Stimulated activated CD4-positive, alpha-beta T cell treated with anti-CD3 and anti-CD28 coated beads, Interleukin-12 subunit alpha, Interleukin-12 subunit beta, amount 100 ng/mL, for 48 hours (primary cell): ENCODE results near the gene ZNF200.
"Not testable (repeated sequence)": the region's sequence is repeated elsewhere in the genome, so short reads cannot be mapped to it uniquely, and the experiment has no call there.

ENCODE experiments used
- DNase-seq, 3 donors: peaks; one replicate each; pipeline ENCODE4 v3.0.0-alpha.2; 2020; ENCODE audit warnings: low read depth in 2 of 3, low spot score in 1 of 3

The ZNF200 gene, protein sequence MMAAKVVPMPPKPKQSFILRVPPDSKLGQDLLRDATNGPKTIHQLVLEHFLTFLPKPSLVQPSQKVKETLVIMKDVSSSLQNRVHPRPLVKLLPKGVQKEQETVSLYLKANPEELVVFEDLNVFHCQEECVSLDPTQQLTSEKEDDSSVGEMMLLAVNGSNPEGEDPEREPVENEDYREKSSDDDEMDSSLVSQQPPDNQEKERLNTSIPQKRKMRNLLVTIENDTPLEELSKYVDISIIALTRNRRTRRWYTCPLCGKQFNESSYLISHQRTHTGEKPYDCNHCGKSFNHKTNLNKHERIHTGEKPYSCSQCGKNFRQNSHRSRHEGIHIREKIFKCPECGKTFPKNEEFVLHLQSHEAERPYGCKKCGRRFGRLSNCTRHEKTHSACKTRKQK

DNA sequence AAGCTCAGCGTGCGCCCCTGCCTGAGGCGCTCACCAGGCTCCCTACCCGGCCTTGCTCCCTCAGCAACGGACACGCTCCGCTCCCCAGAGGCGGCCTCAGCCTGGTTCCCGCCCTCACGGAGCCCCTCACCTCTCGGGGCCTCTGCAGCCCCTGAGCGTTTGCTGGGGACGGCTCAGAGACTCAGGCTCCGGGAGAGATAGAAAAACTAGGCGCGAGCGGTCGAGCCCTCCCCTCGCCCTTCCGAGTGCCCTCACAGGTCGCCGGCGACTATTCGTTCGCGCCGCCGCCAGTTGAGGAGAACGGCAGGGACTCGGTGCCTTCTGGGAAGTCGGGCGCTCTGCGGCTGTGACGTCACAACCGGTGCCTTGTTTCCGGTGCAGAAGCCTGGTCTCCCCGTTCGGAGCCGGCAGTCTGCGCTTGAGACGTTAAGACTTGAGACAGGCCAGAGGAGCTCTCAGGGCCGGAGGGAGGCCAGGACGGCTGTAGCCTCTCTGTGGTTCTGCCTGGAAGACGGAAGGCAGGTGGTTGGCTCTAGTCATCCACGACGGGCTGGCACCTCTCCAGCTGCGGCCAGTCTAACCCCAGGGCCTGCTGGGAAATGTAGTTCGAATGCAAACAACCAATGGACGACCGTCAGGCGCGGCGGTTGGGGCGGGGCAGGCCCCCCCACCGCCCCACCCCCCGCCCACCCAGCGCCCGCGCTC is at the start of gene ZNF200:
Gene ZNF200, minus strand, starts transcription at position 302 of the 705 bp plus-strand sequence. CDS start 1,403 bp downstream, outside the sequence.
- peak; percentile 90 to 94 (median 90) for DNase-seq

DNA sequence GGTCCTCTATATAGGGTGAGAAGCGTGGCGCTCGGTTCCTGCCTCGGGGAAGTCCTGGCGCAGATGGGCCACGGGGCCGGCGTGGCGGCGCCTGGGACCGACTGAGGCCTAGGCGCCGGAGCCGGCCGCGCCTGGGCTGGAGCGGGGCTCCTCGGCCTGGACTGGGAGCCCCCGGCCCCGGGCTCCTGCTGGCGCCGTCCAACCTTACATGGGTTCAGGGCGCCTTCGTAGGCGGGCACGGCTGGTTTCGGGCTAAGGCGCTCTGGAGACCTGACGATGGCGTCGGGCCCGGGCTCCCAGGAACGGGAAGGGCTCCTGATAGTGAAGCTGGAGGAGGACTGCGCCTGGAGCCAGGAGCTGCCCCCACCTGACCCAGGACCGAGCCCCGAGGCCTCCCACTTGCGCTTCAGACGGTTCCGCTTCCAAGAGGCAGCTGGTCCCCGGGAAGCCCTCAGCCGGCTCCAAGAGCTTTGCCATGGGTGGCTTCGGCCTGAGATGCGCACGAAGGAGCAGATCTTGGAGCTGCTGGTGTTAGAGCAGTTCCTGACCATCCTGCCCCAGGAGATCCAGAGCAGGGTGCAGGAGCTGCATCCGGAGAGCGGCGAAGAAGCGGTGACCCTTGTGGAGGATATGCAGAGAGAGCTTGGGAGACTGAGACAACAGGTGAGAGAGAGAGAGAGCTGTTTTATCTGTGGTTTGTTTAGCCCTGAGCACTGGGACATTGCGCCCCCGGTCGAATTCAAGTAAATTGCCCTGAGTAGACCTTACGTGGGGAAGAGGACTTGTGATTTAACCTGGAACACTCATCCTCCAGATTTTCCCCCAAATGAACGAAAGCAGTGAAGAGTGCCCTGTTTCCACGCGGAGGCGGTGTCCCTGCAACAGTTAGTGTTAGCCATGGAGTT is 48.8 kb upstream of the ZNF200 start:
- no peak for DNase-seq

DNA sequence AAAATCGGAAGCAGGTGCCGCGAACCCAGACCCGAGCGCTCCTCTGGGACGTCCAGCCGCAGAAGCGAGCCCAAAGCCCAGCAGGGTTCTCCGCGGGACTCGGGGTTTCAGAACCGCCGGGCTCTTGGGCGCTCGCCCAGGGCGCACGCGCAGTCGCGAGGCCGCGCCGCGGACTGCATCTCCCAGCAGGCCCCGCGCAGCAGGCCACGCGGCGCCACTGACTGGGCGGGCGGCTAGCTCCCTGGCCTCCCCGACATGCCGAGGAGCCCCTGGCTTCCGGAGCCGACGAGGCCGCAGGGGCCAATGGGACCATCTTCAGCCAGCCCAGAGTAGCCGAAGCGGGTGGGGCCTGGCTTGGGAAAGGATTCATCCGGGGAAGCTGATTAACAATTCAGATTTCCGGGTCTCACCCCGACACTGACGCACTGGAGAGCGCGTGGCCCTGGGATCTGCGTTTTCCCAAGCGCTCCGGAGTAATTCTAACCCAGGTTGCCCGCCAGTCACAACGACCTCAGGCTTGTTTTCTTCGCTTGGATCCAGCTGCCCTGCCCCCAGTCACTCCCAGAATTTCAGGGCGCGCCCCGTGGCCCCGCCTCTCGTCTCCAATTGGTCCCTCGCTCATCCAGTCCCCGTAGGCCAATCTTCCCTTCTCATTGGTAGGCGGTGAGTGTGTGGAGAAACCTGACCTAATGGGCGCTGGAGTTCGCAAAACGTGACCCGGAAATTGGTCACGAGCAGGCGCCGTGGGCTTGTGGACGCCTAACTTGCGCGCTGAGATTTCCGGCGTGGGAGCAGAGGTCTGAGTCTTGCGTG is 48.0 kb upstream of the ZNF200 start, which contains the start of gene ZNF263:
Gene ZNF263, plus strand, starts transcription at position 762 of the 813 bp plus-strand sequence. CDS start 328 bp downstream, outside the sequence.
- peak; percentile 88 to 90 (median 88) for DNase-seq

DNA sequence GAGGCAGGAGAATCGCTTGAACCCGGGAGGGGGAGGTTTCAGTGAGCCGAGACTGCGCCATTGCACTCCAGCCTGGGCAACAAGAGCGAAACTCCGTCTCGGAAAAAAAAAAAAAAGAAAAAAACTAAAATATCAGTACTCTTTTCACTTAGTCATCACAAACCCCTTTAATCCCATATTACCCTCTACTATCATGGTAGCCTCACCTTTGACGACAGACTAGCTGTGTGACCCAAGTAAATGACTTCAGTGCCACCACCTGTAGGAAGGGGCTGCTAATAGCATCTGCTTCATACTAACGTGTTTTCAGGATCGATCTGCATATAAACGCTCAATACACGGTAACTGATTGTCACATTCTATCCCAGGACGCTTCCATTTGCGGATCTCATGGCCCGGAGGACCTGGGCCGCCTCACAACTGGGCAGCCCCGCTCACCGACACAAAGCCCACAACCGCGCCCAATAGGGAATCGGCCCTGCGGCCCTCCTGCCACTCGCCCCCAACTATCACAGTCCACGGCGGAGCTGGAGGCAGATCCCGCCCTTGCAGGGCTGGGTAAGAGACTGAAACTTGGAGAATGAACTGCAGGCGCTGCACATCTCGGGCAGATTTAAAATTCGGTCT is 47.3 kb upstream of the ZNF200 start:
- DNase-seq: no peak

DNA sequence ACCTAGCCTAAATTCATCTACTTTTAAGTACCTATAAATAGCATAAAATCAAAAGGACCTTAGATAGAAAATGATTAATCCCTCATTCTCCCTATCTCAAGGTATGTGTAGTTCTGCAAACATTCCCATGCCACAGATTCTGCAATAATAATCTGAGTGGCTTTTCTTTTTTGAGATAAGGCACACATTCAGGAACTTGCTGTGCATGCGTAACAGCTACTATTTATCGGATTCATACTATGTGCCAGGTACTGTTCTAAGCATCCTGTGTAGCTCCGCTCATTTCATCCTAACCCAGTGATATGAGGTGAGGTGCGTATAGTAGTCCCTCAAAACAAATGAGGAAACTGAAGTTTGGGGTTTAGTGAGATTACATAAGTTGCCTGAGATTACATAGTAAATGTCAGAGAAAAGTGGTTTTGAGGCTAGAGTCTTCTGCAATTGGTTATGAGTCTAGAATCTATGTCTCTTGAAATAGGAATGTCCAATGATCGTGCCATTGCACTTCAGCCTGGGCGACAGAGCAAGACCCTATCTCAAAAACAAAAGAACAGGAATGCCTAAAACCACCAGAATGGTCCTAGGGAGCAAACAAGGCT is 46.4 kb upstream of the ZNF200 start:
- DNase-seq: no peak

DNA sequence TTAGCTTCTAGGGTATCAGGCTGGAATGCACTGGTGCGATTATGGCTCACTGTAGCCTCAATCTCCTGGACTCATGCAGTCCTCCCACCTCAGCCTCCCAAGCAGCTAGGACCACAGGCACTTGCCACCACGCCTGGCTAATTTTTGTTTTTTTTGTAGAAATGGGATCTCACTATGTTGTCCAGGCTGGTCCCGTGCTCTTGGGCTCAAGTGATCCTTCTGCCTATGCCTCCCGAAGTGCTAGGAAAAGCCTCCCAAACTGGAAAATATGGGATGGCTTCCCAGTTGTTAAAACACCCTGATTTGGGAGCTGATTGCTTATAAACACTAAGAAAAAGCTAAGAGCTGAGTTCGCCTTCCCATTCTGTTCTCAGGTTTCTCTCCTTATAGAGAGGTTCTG is 41.7 kb upstream of the ZNF200 start:
- DNase-seq: no peak

DNA sequence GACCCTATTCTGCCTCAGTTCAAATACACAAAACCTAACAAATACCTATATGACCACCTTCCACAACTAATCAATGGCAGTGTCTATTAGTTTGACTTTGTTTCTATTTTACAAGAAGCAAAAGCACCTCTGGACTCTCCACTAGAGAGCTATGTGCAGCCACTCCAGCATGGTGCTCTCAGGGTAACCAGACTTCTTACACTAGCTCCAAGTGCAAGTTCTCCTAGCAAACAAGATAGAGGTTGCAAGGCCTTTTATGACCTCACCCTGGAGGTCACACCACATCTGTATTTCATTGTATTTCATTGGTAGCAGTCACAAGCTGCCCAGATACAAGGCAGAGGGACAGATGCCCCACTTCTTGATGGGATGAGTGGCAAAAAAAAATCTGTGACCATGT is 40.0 kb upstream of the ZNF200 start:
- DNase-seq: no peak

DNA sequence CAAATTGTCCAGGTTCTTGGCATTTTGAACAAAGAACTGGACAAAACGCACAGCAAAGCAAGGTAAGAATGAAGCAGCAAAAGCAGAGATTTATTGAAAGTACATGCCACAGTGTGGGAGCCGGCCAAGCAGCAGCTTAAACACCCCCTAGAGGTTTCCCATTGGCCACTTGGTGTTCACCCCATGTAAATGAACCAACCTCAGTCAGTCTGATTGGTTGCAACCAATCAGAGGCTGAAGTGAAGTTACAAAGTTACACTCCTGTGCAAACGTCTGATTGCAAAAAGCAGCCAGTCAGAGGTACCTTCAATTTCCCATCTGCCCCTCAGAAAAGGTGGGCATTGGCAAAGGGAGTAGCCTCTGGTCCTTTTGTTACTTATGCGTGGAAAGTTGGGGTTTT is 39.5 kb upstream of the ZNF200 start:
- DNase-seq: no peak

DNA sequence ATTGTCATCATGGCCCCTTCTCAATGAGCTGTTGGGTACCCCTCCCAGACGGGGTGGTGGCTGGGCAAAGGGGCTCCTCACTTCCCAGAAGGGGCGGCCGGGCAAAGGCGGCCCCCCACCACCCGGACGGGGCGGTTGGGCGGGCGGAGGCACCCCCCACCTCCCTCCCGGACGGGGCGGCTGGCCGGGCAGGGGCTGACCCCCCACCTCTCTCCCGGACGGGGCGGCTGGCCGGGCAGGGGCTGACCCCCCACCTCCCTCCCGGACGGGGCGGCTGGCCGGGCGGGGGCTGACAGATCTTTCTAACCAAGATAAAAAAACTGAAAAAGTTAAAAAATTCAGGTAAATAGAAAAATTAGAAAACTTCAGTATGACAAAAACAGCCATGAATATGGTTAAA is 36.3 kb upstream of the ZNF200 start:
- DNase-seq: not testable (repeated sequence)

DNA sequence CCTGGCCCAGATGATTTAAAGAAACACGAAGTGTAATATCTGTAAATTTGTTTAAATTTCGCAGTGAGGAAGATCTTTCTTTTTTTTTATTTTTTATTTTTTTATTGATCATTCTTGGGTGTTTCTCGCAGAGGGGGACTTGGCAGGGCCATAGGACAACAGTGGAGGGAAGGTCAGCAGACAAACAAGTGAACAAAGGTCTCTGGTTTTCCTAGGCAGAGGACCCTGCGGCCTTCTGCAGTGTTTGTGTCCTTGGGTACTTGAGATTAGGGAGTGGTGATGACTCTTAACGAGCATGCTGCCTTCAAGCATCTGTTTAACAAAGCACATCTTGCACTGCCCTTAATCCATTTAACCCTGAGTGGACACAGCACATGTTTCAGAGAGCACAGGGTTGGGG is 35.8 kb upstream of the ZNF200 start:
- DNase-seq: not testable (repeated sequence)

DNA sequence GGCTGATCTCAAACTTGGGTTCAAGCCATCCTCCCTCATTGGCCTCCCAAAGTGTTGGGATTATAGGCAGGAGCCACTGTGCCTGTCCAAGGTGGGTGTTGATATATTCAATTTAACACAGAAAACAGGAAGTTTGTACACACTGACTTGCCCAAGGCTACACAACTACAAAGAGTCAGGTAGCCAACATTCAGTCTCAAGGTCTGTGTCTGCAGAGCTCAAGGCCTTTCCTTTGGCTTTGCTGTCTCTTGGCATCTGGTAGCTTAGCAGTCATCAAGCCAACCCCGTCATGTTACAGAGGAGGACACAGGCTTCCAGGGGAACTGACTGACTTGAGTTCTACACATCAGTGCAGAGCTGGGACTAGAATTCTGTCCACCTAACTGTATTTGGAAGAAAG is 33.3 kb upstream of the ZNF200 start:
- DNase-seq: no peak

DNA sequence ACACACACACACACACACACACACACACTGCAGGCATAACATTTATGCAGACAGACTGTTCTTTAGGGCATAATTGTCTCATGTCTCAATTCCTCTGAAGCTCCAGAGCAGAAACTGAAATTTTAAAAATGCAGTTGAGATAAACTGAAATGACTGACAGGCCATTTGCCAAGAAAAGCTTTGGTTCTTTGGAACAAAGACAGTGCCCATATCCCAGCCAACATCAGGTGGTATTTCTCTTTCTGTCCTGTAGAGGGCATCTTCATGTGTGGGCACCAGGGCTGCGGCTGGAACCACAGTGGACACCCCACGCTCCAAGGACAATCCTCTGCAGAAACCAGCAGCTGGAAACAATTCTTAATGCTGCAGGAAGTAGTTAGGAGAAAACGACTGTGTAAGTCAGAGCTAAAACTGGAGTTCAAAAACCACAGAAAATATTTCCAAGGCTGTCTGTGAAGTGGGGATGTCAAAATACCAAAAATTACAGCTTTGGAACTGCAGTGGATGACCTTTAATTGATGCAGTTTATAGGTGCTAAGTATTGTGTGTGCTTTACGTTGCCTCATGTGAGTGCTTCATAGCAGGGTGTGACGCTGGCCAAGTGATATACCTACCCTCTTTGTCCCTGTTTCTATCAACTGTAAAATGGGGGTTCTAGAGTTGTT is 32.0 kb upstream of the ZNF200 start:
- DNase-seq: no peak

DNA sequence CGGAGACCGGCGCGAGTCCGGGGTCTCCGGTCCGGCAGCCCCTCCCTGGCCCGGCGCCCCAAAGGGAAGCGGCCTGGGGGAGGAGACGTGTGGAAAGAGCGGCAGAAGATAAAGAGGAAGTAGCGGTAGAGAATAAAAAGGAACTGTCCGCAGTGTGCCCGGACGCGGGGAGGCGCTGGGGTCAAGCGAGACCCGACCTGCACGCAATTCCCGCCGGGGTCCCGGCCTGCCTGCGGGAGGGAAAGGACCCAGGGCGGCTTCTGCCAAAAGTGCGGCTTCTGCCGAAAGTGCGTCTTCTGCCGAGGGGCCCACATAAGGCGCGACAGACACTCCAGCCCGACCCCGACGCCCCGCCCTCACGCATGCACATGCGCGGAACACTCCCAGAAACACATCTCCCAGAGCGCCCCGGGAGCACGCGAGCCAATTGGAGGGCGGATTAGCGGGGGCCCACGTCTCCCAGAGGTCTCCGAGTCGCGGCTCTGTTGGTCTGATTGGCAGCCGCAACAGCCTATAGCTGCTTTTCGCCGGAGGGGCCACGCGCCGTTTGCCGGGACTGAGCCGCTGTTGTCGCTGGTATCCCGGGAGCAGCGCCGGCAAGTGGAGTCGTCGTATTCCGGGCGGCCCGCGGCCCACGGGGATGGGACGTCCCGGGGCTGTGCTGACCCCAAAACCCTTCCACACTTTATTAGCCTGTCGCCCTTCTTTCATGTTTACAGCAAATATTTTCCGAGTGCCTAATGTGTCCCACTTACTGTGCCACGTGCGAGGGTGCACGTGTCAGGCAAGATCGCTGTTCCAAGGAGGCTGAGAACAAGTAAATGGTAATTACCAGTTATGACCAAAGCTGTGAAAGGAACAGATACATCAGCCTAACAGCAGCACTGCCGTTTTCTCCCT is 29.4 kb upstream of the ZNF200 start:
- peak; percentile 88 to 98 (median 98) for DNase-seq

DNA sequence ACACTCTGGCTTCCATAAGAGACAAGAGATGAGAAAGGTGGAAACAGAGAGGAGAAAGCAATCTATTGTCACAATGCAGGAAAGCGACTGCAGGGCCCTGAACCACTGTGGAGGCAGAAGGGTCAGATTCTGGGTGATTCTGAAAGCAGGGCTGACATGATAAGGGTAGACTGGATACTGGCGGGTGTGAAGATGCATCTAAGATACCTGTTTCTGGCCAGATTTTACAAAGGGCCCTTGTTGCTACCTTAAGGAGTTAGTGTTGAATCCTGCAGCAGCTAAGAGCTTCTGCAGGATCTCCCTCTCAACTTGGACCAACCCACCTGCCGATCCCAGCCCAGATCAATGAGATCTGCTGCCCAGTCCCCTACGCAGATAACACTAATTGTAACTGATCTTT is 27.6 kb upstream of the ZNF200 start:
- no peak for DNase-seq

DNA sequence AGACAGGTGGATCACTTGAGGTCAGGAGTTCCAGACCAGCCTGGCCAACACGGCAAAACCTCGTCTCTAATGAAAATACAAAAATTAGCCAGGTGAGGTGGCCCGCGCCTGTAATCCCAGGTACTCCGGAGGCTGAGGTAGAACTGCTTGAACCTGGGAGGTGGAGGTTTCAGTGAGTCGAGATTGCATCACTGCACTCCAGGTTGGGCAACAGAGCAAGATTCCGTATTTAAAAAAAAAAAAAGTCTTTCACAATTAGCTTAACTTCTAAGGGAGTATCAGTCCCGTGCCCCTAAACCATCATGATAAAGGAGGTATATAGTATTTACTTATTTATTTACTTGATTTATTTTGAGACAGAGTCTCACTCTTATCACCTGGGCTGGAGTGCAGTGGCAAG is 24.9 kb upstream of the ZNF200 start:
- no peak for DNase-seq

DNA sequence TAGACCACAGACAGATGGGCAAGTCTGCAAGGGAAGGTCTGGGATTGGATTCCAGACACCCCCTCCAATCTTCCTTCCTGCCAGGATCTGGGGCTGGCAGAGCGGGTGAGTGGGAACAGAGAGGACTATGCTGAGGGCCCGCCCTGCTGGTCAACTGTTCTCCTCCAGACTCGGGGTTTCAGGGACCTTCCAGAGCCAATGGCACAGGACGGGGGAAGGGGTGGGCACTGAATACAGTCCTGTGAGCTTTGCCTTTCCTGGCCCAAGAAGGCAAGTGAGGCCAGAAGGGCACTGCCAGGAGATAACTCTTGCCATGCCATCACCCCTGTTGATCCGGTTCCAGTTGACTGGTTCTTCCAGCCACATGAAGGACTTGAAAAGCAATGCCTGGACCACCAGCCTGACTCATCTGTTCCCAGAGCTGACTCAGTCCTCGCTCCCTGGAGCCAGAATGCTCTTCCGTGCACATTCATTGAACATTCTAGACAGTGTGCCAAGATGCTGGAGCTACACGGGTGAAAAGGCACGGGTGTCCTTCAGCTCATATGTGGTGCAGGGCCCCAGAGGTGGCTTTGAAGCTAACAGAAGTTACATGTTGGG is 22.0 kb upstream of the ZNF200 start:
- DNase-seq: no peak

DNA sequence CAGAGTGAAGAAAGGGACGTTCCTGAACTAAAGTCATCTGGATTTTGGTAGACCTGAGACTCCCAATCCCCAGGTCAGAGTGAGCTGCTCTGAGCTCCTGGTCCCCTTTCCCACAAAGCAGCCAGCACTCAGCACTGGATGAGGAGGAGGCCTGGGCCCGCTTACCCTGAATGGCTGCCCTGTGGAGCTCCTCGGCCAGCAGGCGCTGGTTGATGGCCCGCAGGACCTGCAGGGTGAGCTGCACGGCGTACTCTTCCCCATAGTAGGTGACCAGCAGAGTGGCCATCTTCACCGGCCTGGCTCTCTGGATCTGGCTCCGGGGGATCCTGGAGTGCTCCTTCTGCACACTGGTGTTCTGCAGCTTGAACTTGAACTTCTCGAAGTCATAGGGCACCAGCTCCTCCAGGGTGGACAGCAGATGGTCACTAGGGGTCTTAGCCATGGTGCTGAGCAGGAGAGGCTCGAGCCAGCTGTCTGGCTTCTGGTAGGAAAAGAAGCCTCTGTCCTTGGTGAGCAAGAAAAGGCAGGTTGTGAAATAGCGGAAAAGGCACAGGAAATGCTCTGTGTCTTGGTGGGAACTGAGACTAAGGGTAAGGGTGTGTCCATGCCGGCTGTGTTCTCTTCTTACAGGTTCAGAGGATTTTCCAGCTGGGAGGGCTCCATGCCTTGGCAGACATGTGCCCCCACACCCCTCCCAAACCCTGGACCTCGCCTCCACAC is 21.3 kb upstream of the ZNF200 start, which contains the start of gene MEFV:
Gene MEFV, minus strand, starts transcription at position 488 of the 720 bp plus-strand sequence. Its CDS starts 46 bp downstream, at position 442.
- DNase-seq: no peak
